ENCODE data around the gene GTF3A.

The GTF3A gene

GRCh38 chr13:27470075-27470820 is 45.8 kb downstream of the GTF3A start:
- no peak for DNase-seq (ENCODE audit: low read depth, low spot score)
- in situ Hi-C loops (cut with HindIII; ENCODE audit: low sequenced_read_pairs): no loop called here
- no peak for TF ChIP-seq CTCF (IDR thresholded peaks at IDR 0.05; ENCODE audit: low read depth, low read length)
- H3K4me3 ChIP-seq (ENCODE audit: low read depth, low read length): no peak overlapping the region

- TF ChIP-seq CTCF (IDR thresholded peaks at IDR 0.05; ENCODE audit: low read depth, low read length): no peak
- no peak for DNase-seq (ENCODE audit: low read depth, low spot score)
- no peak overlapping the region for H3K4me3 ChIP-seq (ENCODE audit: low read depth, low read length)
- in situ Hi-C loops (cut with HindIII; ENCODE audit: low sequenced_read_pairs): no loop called here
Measured at GRCh38 chr13:27472441-27472840, 48.0 kb downstream of the GTF3A start.

GRCh38 chr13:27472941-27473340 is 48.5 kb downstream of the GTF3A start:
- in situ Hi-C loops (cut with HindIII; ENCODE audit: low sequenced_read_pairs): no loop called here
- no peak for TF ChIP-seq CTCF (IDR thresholded peaks at IDR 0.05; ENCODE audit: low read depth, low read length)
- no peak for DNase-seq (ENCODE audit: low read depth, low spot score)
- no peak overlapping the region for H3K4me3 ChIP-seq (ENCODE audit: low read depth, low read length)

GRCh38 chr13:27474751-27475268 is 50.4 kb downstream of the GTF3A start:
- no peak for DNase-seq (ENCODE audit: low read depth, low spot score)
- in situ Hi-C loops (cut with HindIII; ENCODE audit: low sequenced_read_pairs): no loop called here
- TF ChIP-seq CTCF (IDR thresholded peaks at IDR 0.05; ENCODE audit: low read depth, low read length): no peak
- H3K4me3 ChIP-seq (ENCODE audit: low read depth, low read length): no peak overlapping the region

- no peak for TF ChIP-seq CTCF (IDR thresholded peaks at IDR 0.05; ENCODE audit: low read depth, low read length)
- in situ Hi-C loops (cut with HindIII; ENCODE audit: low sequenced_read_pairs): no loop called here
- DNase-seq (ENCODE audit: low read depth, low spot score): peak; percentile 47
- H3K4me3 ChIP-seq (ENCODE audit: low read depth, low read length): no peak overlapping the region
Measured at GRCh38 chr13:27476943-27477703, 52.7 kb downstream of the GTF3A start.

GRCh38 chr13:27481766-27482165 is 57.3 kb downstream of the GTF3A start:
- peak; percentile 13 for DNase-seq (ENCODE audit: low read depth, low spot score)
- in situ Hi-C loops (cut with HindIII; ENCODE audit: low sequenced_read_pairs): no loop called here

More at GRCh38 chr13:27481766-27482165, 57.3 kb downstream of the GTF3A start:
- H3K4me3 ChIP-seq (ENCODE audit: low read depth, low read length): no peak overlapping the region
- TF ChIP-seq CTCF (IDR thresholded peaks at IDR 0.05; ENCODE audit: low read depth, low read length): peak; percentile 76
